Fibroblast of the conjunctiva (primary cell): ENCODE data around the gene STMN1.
A peak's percentile ranks its signal among the peaks of the same experiment; 100 is the strongest.

ENCODE experiments used
- DNase-seq: peaks from one replicate; pipeline ENCODE4 v3.0.0-alpha.2; 2010; ENCODE audit warnings: low read depth

STMN1 gene

GRCh38 chr1:25869909-25870606, 36.2 kb downstream of the STMN1 start:
- DNase-seq = no peak

- no peak for DNase-seq
Measured at GRCh38 chr1:25867210-25867991, 38.8 kb downstream of the STMN1 start.

DNA sequence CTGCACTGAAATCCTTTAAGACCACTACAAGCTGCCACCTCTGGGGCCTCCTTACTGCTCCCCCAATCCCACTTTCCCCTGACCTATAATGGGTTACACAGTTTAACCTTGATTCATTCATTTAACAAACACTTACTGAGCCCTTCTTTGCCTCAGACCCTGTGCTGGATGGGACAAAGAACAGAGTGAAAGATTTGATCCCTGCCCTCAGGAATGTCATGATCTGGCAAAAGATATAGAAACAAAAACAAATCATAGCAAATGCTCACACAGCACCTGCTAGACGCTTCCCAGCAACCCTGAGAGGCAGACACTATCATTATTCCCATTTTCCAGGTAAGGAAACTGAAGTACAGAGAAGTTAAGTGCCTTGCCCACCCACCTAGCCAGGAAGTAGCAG, 39.9 kb downstream of the STMN1 start:
- no peak for DNase-seq

- DNase-seq = no peak
Measured at GRCh38 chr1:25864434-25864833, 41.8 kb downstream of the STMN1 start.

DNA sequence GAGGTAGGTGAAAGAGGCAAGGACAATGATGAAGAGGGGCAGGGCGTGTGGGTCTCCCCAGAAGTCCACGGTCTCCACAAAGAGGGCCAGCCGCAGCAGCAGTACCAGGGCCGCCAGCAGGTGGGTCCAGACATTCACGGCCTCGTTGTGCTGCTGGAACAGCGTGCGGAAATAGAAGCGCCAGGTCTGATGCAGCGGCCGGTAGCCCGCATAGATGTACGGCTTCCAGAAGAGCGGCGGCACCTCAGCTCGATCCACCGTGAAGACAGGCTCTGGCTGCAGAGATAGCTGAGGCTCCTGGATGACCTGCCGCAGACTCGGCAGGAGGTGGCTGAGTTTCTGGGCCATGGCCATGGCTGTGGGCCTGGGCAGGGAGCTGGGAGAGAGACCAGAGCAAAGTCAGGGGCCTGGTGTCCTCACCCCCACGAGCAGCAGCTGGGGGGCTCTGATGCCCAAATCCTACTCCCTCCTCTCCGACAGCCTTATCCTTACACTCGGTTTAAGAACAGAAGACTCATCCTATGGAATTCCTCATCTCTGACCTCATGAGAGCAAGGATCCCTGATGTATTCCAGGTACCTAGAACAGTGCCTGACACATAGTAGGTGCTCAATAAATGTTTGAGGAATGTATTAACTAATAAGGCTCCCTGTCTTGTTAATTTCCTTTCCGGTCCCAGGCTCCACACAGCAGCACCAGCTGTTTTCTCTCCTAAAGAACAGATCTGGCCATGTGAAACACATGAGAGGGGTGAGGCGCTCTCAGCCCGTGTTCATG, 42.5 kb downstream of the STMN1 start:
- no peak for DNase-seq

DNA sequence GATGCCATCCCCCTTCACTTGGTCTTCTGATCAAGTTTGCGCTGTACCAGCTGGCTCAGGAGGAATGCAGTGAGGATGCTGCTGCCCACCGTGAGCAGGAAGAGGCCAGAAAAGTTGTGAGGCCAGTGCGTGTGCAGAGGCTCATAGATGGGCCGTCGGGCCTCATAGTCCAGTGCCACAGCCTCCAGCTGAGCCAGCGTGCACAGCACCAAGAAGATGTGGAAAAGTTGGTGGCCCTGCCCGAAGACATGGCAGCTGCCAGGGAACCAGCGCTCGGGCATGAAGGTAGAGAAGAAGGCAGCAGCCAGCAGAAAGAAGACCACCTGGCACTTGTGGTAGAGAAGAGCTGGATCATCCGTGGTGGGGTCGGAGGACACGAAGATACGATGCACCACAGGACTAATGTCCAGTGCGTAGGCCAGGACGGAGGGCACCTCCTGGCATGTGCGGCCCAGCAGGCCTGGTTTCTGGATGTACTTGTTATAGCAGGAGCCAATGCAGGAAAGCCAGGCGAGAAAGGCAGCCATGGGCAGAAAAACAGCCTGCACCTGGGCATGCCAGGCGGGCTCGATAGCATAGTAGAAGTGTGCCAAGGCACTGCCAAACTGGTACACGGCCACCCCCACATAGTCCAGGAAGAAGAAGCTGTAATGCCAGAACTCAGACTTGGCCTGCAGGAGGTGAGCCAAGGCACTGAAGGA, 43.3 kb downstream of the STMN1 start:
- no peak for DNase-seq

DNA sequence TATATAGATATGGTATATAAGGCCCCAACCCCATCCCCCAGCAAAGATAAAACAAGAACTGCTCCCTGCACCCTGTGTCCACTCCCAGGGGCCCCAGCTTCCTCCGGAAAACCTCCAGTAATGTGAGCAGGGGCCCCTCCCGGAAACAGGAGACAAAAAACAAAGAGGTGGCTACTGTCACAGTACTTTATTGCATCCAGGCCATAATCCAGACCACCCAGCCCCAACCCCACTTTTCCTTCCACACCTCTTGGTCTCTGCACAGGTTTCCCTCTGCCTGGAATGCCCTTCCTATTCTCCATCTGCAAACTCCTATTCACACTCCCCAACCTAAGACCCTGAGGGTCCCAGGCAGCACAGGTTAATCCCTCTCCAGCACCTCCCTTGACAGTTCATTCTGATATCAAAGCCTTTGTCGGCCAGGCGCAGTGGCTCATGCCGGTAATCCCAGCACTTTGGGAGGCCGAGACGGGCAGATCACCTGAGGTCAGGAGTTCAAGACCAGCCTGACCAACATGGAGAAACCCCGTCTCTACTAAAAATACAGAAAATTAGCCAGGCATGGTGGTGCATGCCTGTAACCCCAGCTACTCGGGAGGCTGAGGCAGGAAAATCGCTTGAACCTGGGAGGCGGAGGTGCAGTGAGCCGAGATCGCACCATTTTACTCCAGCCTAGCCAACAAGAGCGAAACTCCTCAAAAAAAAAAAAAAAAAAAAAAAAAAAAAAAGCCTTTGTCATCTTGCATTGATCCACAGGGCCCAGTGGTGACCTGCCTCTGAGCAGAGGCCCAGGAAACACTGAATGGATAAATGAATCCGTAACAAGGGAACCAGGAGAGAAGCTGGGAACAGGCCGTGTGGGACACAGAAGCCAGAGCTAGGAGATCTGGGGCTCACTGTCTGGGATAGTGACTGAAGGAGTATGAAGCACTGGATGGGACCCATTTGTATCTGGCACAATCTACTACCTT, 44.6 kb downstream of the STMN1 start:
- no peak for DNase-seq

DNA sequence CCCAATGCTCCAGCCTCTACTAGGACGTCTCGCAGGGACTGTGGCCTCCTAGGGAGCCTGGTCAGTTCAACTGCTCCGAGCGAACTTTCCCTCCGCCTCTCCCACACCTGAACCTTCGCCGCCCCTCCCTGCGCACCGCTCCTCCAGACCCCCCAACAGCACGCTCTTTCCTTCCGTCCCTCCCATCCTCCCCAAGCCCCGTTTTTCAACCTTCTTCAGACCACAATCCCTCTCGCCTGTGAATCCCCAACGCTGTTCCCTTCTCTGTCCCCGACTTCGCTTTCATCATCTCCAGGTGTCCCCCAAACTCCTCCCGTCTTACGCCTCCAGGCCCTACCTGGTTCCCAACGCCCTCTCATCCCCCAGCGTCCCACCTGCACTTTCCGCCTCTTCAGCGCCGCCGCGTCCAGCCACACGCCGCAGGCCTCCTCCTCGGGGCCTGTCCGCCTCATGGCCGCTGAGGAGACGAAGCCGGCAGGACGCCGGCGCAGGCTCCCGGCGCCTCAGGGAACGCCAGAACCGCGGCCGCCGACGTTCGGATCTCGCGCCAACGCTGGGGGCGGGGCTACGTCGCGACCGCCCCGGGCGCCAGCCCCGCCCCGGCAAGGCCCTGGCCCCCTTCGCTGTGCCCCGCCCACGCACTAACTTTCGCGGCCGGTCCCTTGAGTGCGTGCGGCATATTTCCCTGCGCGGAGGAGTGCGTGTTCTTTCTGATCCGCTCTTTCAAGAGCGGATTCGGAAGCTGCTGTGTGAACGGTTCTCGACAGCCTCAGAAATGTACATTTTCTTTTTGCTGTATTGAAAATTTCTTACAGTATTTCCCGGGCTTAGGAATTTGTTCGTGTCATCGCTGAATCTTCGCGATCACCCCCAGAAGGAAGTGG, 47.1 kb downstream of the STMN1 start, which contains the start of gene AUNIP:
Gene AUNIP (minus strand): TSS at position 552 of the 884 bp plus-strand sequence. CDS start 100 bp downstream, at position 452.
- DNase-seq = peak; percentile 67

DNA sequence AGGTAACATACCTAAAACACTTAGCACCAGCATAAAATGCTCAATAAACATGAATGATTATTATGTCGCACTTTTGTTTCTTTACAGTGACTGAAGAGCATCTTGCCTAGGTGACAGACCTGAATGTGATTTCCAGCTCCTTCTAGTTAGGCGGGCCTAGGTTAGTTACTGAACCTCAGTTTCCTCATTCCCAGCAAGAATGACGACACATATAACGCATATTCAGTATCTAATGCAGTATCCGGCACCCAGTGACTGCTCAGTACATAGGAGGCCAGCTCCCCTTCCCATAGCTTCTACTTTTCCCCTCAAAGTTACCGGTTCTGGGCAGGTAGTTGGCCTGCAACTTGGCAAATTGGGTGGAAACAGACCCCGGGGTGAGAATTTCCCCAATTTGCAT, 47.7 kb downstream of the STMN1 start:
- no peak for DNase-seq

DNA sequence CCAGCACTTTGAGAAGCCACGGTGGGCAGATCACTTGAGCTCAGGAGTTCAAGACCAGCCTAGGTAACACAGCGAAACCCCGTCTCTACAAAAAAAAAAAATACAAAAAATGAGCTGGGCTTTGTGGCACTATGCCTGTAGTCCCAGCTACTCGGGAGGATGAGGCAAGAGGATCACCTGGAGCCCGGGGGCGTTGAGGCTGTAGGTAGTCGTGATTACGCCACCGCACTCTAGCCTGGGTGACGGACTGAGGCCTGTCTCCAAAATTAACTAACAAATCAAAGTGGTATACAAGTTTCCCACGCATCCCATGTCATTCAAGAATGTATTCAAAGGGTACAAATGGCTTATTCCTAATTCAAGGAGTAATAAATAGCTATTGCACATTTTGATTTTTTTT, 49.4 kb downstream of the STMN1 start:
- DNase-seq = no peak

- no peak for DNase-seq
Measured at GRCh38 chr1:25854554-25854953, 51.7 kb downstream of the STMN1 start.
